Measurements from ENCODE around the gene BATF3.

DNA sequence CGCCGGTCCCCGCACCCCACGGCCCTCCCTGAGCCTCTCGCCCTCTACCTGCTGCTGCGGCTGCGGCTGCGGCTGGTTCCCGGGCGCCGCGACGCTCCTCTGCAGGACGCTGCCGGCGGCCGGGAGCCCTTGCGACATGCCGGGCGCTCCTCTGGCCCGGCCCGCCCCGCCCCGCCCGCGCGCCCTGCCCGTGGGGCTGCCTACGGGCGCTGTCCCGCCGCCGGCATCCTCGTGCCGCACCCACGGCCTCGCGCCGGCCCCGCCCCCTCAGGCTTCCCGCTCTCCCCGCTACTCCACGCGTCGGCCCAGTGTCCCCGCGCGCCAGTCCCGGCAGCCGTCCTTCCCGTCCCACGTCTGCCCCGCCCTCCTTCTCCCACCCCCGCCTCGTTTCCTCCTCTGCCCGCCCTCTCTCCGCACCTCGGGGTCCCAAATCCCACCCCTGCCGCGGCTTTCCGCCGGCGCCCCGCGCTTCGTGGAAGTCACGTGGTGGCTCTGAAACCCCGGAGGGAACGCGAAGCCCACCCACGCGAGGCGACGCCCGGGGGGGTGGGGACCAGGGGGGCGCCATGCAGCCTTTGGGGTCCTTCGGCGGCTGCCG, at the start of gene BATF3:
- TF ChIP-seq POLR2A (IDR thresholded peaks at IDR 0.05) (no peak), CTCF (IDR thresholded peaks at IDR 0.05 in 8 of 11, conservative IDR thresholded peaks at IDR 0.05 in 3 of 11) (no peak)

Measured in spleen (tissue), 7 donors.